Transverse colon (tissue), 4 donors: Measurements from ENCODE around the gene MIER2.

Experiments
- CTCF ChIP-seq, 5 experiments: fragments of 200-600 bp in 3 of 5; fragments of 450-650 bp in 2 of 5; sonication (generic) in 3 of 5; IDR thresholded peaks; 1 replicate in 2 of 5; 2 replicates in 3 of 5; pipeline ENCODE4 v1.5.1; 2016 to 2017; ENCODE audit warnings: antibody characterized with exemption in 5 of 5, inconsistent platforms in 3 of 5, mild to moderate bottlenecking in 2 of 5, moderate library complexity in 1 of 5
- EP300 ChIP-seq: sonication (generic); formaldehyde crosslinking; IDR thresholded peaks from one replicate; pipeline ENCODE4 v1.6.1; 2017; ENCODE audit warnings: antibody characterized with exemption, low read depth
- POLR2A ChIP-seq: fragments of 450-650 bp; IDR thresholded peaks from one replicate; pipeline ENCODE4 v1.6.1; 2016; ENCODE audit warnings: antibody characterized with exemption, mild to moderate bottlenecking, moderate library complexity
- POLR2AphosphoS5 ChIP-seq, 3 donors: sonication (generic); formaldehyde crosslinking; IDR thresholded peaks; one replicate each; pipeline ENCODE4 v1.6.1; 2016; ENCODE audit warnings: antibody characterized with exemption in 3 of 3

DNA sequence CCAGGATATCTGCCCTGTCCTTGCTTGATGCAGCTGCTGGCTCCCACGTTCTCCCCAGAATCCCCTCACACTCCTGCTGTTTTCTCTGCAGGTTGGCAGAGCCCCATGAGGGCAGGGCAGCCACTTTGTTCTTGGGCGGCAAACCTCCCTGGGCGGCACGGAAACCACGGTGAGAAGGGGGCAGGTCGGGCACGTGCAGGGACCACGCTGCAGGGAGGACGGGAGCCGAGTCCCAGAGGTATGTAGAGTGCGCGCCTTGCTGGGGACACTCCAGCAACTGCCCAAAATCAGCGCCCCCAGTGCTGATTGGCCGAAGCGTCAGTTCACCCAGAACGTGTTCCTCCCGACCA is 30.3 kb upstream of the MIER2 start:
- TF ChIP-seq POLR2A (no peak), CTCF (IDR thresholded peaks at IDR 0.05) (no peak), POLR2AphosphoS5 (IDR thresholded peaks at IDR 0.05) (no peak), EP300 (no peak)
